Omental fat pad (tissue), 4 donors: ENCODE data around the gene C1GALT1C1L. TPM values are rescaled to one million over a fixed set of nuclear protein-coding genes. Genes with fewer than 3 reads are reported as not detected.
"Not testable (repeated sequence)": the region's sequence is repeated elsewhere in the genome, so short reads cannot be mapped to it uniquely, and the experiment has no call there.

ENCODE experiments used
- ATAC-seq: fragments of 150-250 bp; one replicate; pipeline ENCODE4 v1.9.1; 2016; ENCODE audit warnings: mild to moderate bottlenecking, moderate library complexity; ENCODE audit not compliant: low FRiP score
- DNase-seq: peaks from one replicate; pipeline ENCODE4 v3.0.0-alpha.2; 2019; ENCODE audit warnings: low spot score
- CTCF ChIP-seq, 3 donors: fragments of 450-650 bp; IDR thresholded peaks; one replicate each; pipeline ENCODE4 v1.5.1; 2016 to 2017; ENCODE audit warnings: antibody characterized with exemption in 3 of 3, mild to moderate bottlenecking in 3 of 3, moderate library complexity in 2 of 3
- total RNA-seq, 4 donors: library from RNA; depleted of rRNA; stranded (reverse); fragments of >200 nt; gene quantifications; one replicate each; pipeline ENCODE4 v1.1.0, GENCODE V29; 2016

Gene C1GALT1C1L
- total RNA-seq, 4 donors from 2014 or later: 0.56 to 2.2 (median 1.2) TPM; not detected in 1

- TF ChIP-seq CTCF (IDR thresholded peaks at IDR 0.05): no peak
- ATAC-seq (peak; percentile 57), DNase-seq (no peak)
These were observed 37.9 kb upstream of the C1GALT1C1L start for GRCh38 chr2:43714164-43714563.

DNA sequence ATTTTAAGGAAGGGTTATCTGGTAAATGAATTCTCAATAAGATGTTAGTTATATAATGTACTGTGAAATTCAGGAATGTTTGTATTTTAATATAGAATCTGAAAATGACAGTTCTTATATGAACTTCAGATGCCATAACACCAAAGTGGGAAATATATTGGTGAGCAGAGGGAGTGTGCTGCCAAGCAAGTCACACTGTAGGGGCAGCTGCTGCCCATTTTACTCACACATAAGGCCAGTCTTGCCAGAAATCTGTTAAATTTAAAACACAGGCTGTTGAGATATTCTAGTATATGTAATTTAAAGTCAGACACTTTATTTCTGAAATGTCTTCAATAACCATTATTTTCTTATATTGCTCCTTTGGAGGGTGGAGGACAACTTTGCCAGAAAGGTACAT, 34.6 kb upstream of the C1GALT1C1L start:
- no peak for TF ChIP-seq CTCF (IDR thresholded peaks at IDR 0.05)
- no peak for DNase-seq
- no peak for ATAC-seq

- no peak for TF ChIP-seq CTCF (IDR thresholded peaks at IDR 0.05)
- ATAC-seq (no peak), DNase-seq (no peak)
These were observed 32.7 kb upstream of the C1GALT1C1L start for GRCh38 chr2:43708891-43709290.

GRCh38 chr2:43708178-43708577, 31.9 kb upstream of the C1GALT1C1L start:
- ATAC-seq: no peak
- no peak for TF ChIP-seq CTCF (IDR thresholded peaks at IDR 0.05)
- DNase-seq: no peak

DNA sequence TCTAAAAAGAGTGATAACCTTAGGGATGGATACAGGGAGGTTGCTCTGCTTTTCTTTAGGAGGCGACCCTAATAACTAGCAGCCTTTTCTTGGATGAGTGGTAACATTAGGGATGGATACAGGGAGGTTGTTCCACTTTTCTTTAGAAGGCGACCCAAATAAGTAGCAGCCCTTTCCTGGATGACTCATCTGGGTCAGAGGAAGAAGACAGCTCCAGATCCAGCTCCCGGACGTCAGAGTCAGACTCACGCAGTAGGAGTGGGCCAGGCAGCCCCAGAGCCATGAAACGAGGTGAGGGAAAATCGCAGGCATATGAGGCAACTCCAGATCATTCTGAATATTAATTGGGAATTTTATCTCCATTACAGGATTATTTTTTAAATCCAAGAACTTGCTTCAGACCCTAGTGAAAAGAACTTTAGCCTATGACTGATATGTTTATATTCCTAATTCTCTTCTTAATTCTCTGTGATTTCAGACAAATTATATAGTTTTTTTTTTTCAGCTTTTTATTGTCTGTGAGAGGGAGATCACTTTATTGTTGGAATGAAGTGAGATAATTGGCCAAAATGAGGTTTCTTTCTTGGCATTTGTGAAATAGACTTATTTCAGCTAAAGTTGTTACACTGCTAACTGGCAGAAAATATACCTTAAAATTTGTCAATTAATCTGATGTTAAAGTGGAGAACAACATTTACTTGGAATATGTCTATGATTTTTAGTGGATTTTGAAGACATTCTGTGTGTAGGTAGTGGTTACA, 31.2 kb upstream of the C1GALT1C1L start:
- TF ChIP-seq CTCF (IDR thresholded peaks at IDR 0.05): no peak

GRCh38 chr2:43701111-43701510, 24.9 kb upstream of the C1GALT1C1L start:
- TF ChIP-seq CTCF (IDR thresholded peaks at IDR 0.05): no peak
- DNase-seq (no peak), ATAC-seq (no peak)

More for the DNA sequence above, 31.2 kb upstream of the C1GALT1C1L start:
- peak; percentile 95 for ATAC-seq
- DNase-seq: no peak

DNA sequence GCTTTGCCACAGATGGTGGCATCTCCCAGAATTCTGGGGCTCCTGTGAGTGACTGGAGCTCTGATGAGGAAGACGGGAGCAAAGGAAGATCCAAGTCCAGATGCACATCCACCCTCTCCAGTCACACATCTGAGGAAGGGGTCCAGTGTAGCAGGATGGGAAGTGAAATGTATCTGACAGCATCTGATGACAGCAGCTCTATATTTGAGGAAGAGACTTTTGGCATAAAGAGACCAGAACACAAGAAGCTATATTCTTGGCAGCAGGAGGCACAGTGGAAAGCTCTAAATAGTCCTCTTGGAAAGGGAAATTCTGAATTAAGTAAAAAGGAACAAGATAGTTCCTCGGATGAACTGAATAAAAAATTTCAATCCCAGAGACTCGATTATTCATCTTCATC, 23.5 kb upstream of the C1GALT1C1L start:
- ATAC-seq: no peak
- no peak for TF ChIP-seq CTCF (IDR thresholded peaks at IDR 0.05)
- no peak for DNase-seq

- ATAC-seq, DNase-seq: not testable (repeated sequence)
These were observed 21.9 kb upstream of the C1GALT1C1L start for GRCh38 chr2:43698140-43698539.
